GM12892 (cell line): Measurements from ENCODE around the gene CYBRD1.

Experiments
- DNase-seq: peaks from one replicate; pipeline ENCODE4 v3.0.0; 2011; ENCODE audit not compliant: insufficient read length
- FAIRE-seq: peaks from 2 replicates; lab custom pipeline; 2011; peaks lifted over from hg19 to GRCh38; lab: Jason Lieb, UNC
- POLR2A ChIP-seq: IDR thresholded peaks from 2 replicates; pipeline ENCODE4 v1.6.1; 2011; ENCODE audit warnings: low read depth, low read length, control low read depth
- POLR2AphosphoS5 ChIP-seq: IDR thresholded peaks from 2 replicates; pipeline ENCODE4 v1.6.1; 2011; ENCODE audit warnings: low read depth, low read length, control low read depth
- TAF1 ChIP-seq: IDR thresholded peaks from 2 replicates; pipeline ENCODE4 v1.6.1; 2011; ENCODE audit warnings: low read depth, mild to moderate bottlenecking, control low read depth, low read length, borderline replicate concordance

Gene CYBRD1

GRCh38 chr2:171590116-171590515, 67.8 kb downstream of the CYBRD1 start:
- DNase-seq, result no peak
- no peak for FAIRE-seq
- TF ChIP-seq POLR2AphosphoS5, result no peak
- no peak for TF ChIP-seq POLR2A
- TF ChIP-seq TAF1, result no peak

GRCh38 chr2:171592036-171592555, 69.8 kb downstream of the CYBRD1 start:
- FAIRE-seq (no peak), DNase-seq (no peak)
- TF ChIP-seq POLR2A, result no peak
- TF ChIP-seq TAF1, result no peak
- TF ChIP-seq POLR2AphosphoS5, result no peak

- TF ChIP-seq TAF1 (no peak), POLR2A (no peak), POLR2AphosphoS5 (no peak)
- no peak for FAIRE-seq
- no peak for DNase-seq
These were observed 73.2 kb downstream of the CYBRD1 start for GRCh38 chr2:171595456-171595855.

GRCh38 chr2:171595896-171596295, 73.6 kb downstream of the CYBRD1 start:
- TF ChIP-seq TAF1, result no peak
- no peak for TF ChIP-seq POLR2A
- no peak for TF ChIP-seq POLR2AphosphoS5
- DNase-seq (no peak), FAIRE-seq (no peak)

- FAIRE-seq, result peak; percentile 89
- peak; percentile 42 for DNase-seq
- TF ChIP-seq POLR2AphosphoS5 (no peak), TAF1 (no peak), POLR2A (no peak)
These were observed 76.5 kb downstream of the CYBRD1 start for GRCh38 chr2:171598713-171599319.

- FAIRE-seq (no peak), DNase-seq (no peak)
- no peak for TF ChIP-seq TAF1
- TF ChIP-seq POLR2AphosphoS5, result no peak
- TF ChIP-seq POLR2A, result no peak
These were observed 77.9 kb downstream of the CYBRD1 start for GRCh38 chr2:171600126-171600525.

GRCh38 chr2:171602352-171602751, 80.1 kb downstream of the CYBRD1 start:
- FAIRE-seq (no peak), DNase-seq (no peak)

More at GRCh38 chr2:171602352-171602751, 80.1 kb downstream of the CYBRD1 start:
- TF ChIP-seq POLR2A, result no peak
- no peak for TF ChIP-seq POLR2AphosphoS5
- TF ChIP-seq TAF1, result no peak
